ENCODE measurements around the gene METTL25.

The METTL25 gene

DNA sequence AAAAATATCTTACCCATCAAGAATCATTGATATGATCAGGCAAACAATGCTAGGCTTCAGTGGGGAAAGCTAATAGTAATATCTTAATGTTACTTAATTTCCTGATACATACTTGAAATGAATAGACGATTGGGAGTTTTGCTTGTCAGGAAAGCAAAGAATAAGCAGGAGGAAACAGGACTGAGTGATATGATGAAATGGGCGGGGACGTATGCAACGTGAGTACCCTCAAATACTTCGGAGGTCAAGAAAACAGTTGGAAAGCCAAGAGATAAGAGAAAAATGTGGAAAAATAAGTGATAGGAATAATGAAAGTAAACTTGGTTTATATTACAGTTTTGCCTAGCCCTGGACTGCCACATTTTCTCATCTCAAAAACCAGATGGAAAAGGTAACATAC, 49.2 kb downstream of the METTL25 start:
- no peak for DNase-seq

DNA sequence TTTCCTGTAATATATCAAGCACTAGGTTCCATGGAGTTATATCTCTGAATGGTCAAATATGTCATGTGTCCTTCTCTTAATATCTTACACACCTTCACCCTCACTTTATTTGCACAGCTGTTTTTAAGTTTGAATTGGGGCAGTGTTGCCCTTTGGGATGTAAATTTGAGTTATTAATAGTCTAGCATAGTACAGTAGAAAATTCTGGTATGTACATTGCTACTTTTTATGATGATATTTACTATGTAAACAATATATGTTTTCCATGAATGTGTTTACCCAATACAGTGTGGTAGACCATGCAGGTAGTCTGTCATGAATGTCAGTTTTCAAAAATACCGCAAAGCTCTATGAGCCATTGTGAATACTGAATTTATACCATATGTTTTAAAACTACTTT, 50.5 kb downstream of the METTL25 start:
- DNase-seq = no peak

DNA sequence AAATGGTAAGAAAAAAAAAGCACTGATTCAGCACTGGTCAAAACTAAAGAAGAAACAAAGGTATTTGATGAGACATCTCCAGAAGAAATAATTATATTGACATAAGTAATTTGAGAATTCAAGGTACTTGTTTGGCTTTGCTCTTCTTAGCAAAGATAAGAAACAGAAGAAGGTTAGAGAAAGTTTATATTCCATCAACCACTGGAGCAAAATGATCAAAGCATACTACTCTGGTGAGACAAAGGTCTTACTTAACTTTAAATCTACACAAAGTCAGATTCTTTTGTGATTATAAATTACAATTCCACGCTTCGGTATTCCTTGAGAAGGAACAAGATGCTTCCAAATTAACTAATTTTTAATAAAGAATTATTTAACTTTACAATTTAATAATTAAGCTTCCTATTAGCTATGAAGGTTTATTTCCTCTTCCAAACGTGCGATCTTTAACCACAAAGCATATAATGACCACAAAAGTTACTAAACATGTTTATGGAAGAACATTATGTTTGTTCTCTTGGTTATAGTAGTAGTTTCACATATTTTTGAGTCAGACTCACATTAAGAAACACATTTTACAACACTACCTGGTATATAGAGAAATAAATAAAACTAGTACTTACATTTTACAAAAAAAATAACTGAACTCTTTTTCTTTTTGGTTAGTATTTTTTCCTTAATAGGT, 53.4 kb downstream of the METTL25 start:
- no peak for DNase-seq

DNA sequence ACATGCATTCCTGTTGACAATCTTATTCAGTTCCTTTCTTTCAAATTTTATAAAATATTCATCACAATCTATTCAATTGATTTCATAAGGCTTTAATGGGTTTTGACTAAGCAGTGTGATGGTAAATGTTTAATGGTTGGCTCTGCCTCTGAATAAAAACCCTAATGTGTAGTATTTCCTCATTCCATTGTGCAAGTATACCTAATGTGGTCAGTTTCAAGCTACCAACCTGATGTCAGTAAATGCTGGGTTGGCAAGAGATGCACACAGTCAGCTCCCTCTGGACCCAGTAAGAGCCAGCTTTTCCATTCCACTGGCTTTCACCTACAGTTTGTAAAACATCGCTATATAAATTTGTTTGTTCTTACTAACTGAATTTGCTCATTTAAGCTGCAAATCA, 53.9 kb downstream of the METTL25 start:
- no peak for DNase-seq

DNA sequence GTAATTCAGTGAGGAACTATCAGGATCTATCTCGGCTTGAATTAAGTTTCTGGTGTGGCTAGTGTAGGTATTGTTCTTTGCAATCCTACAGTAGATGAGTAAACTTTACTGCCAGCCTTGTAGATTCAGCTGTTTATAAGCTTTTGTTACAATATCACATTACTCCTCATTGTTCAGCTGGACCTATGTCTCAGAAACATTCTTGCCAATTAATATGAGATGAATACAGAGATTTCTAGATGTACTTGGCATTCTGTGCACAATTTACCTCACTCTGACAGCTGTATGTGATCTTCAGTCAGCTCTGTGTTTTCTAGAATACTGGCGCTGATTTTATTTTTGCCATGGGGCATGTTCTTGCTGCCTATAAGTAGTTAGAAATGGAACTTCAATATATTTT, 55.7 kb downstream of the METTL25 start:
- no peak for DNase-seq

DNA sequence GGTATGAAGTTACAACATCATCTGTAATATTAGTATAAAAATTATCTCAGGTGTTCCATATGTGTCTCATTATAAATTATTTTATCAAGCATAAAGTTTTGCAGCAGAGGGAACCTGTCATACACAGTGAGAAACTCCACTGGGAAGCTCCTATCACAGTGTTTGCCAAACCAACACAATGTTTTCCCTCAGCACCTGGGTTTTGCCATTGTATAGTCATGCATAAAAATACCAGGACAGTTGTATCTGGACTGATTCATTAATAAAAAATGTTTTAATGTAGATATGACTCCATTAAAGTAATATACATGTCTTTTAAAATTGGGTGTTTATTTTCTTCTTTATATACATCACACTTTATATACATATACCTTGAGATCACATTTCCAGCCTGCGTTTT, 56.6 kb downstream of the METTL25 start:
- no peak for DNase-seq

DNA sequence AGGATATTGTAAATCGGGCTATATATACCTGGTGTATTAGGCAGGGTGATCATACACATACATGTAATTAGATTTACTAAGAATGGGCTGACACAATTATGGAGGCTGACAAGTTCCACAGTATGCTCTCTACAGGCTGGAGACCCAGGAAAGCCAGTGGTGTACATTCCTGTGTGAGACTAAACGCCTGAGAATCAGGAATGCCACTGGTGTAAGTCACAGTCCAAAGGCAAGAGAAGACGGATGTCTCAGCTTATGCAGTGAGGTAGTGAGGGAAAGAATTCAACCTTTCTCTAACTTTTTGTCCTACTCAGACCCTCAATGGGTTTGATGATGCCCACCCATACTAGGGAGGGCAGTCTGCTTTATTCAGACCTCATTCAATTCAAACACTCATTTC, 57.1 kb downstream of the METTL25 start:
- DNase-seq = no peak

DNA sequence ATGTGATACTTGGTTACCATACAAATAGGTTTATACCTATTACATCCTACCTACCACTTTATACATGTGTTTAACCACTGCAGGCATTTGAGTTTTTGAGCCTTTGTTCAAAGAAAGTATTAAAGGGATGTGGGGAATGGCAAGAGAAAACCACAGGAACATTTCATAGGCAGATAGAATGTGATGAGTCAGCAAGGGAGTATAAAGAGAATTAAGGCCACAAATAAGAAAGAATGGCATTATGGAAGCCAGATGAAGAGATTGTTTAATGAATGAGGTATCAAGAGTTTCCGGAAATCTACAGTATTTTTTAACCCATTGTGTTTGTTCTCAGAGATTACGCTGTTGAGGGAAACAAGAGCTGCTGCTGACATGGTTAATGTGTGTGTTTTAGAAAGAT, 66.9 kb downstream of the METTL25 start:
- DNase-seq = no peak

DNA sequence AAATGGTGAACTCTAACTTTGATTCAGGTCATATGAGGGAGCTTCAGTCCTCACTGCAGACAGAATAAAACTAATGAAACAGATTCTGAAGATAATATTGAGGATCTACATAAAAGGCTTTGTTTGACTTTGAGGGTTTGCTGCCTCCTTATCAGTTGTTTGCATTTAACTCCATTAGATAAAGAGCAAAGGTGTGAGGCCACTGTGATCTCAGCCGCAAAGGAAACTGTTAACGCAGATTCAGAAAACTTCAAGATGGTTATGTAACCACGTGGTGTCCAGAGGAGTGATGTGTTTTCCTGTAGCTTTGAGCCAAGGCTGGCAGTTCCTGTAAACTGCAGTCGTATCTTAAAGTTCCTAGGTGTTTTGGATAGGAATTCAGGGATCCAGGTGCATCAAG, 67.8 kb downstream of the METTL25 start:
- DNase-seq = no peak

DNA sequence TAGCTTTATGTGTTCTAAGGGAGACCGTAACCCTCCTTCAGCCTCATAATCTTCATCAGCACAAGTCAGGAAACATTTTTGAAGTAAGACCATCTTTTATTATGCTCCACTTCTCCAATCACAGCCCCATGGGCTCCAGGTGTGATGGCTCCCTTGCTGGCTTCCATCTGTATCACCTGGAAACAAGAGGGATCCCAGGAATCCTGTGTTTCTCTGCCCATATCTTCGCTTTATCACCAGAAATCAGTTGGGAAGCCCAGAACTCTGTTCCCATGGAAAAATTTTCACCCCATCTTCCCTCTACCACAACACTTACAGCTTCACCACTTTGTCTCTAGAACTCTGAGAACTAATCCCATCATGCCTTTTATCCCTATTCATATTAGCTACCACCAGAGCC, 68.3 kb downstream of the METTL25 start:
- DNase-seq = no peak

DNA sequence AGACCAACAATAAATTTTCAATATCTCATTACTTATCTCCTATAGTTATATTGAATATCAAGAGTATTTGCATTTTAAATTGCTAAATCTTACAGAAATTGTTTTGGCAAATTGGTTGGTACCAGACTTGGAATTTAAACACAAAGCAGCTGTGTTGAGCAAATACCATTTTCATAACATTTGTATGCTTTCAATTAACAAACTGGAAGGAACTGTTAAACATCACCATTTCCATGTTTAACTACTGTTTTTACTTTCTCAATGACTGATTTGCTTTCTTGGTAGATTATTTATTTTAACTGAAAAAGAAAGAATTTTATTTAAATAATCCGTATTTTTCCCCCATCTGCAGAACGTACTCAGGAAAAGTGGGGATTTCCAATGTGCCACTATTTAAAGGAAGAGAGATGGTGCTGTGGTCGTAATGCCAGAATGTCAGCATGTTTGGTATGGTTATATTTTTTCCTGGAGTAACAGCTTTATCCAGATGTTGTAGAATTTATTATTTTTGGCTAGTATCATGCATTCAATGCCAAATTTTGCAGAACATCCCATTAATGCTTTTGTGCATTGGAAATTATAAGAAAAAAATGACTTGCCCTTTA, 72.3 kb downstream of the METTL25 start:
- no peak for DNase-seq

DNA sequence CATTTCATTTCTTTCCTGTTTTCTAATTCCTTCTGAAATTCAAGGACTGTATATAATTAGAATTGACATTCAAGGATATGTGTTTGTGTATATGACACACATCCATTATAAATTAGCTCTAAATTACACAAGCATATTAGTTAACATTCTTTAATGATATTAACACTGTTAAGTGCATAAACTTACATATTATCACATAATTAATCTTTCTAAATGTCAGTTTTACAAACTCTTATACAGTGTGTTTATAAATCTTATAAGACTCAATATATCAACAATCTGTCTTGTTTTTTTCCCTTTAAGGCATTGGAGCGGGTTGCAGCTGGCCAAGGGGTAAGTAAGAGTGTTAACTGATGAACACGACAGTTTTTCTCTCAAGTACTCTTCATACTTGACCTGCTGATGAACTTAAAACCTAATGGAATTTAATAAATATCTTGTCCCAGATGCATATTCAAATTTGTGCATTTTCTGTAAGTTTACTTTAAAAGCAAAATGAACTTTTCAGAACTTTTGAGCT, 76.1 kb downstream of the METTL25 start:
- DNase-seq = no peak

DNA sequence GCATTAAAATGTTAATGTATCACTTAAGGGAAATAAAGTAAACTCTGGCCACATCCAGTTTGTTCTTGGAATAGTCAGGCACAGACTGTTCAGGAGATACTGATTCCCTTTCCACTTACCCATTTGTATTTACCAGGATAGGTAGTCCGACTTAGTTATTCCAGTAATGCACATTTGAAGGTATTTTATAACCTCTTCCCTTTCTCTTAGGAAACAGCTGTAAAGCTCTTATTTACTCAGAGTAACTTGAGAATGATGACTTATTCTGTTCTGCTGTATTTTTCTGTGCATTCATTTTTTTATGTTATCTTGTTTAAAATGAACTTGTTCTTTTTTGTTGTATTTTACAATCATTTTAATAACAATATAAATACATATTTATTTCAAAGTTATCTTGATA, 78.0 kb downstream of the METTL25 start:
- DNase-seq = no peak

DNA sequence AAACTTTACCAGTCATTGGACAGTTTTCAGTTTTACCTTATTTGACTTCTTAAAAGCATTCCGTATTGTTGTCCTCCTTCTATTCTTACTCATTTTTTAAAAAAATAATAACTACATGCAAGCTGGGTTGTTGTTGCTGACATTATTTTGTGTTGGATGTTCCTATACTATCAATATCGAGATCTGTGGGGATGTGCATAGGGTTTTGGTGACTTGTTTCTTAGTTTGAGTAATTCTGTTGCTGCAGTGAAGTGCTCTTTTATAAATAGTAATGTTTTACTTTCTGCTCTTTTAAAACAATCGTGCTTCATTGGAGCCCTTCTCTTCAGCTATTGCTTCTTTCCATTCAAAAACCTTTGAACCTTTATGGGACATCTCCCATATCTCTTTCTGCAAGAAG, 79.4 kb downstream of the METTL25 start:
- no peak for DNase-seq

DNA sequence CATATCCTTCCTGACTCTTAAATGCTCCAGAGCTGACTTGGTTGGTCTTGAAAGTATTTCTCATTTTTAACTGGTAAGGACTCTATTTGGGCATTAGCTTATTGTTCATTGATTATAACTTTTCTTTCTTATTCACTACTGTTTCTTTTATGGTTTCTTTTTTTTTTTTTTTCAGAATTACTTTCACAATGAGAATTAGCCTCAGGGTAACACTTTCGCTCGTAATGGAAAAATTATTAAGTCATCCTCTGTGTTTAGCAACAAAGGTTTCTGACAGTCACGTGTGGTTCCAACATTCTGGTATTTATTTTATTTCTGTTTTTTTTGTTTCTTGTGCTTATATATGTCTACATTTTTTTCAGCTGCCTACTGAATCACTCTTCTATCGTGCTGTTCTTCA, 80.0 kb downstream of the METTL25 start:
- DNase-seq = no peak

DNA sequence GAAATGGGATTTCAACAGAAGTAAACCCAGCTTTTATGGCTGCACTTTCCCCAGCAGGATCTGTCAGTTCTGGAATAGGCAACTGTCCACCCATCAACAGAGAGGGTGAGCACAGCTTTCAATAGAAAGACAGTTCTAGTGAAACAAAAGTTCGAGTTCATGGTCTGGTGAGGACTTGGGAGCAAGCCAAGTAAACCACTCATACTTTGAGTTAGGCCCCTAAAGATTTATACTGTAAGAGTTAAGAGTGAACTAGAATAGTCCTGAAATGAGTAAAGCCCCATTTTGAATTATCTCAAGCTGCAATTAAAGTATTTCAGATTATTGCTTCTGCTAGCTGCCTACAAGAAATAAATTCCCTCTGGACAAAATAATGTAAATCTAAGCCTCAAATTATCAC, 82.6 kb downstream of the METTL25 start:
- no peak for DNase-seq

DNA sequence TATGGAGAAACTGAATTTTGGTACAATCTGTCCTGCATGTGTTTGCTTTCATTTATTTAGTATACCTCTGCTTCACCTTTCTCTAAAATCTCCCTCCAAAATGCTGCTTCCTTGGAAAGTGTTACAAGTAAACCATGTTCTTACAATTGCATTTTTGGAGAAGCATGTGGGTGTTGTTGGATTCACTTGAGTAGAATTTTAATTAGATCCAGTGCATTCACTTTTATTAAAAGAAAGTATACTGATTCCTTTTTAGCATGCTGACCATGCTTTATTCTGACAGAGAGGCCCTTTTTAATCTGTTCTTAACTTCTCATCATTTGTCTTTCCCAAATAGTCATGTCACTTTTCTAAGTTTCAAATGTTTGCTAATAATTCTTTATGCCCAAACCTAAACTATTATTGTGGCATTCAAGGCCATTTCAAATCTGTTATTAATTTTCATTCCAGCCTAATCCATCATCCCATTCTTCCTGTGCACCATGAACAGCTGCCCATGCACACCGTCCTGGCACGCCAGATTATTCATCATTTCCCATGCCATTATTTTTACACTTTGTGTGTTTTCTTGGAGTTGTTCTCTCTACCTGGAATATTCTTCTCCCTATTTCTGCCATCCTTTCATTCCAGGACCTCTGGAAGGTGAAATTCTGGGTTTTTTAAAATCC, 90.7 kb downstream of the METTL25 start:
- no peak for DNase-seq

DNA sequence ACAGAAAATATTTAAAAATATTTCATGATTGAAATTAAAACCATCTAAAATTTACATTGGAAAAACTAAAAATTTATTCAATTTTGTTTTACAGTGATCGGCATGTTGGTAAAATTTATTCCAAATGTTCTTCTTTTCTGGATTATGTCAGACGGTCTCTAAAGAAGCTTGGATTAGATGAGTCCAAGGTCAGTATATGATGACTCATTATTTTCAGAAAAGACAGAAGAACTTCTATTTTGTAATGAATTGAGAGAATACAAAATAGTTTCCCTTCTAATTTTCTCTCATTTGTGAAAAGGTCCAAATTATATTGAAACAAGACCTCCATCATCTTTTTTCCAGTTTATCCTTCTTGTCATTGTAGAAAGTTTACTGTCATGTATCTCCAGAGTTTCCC, 98.3 kb downstream of the METTL25 start:
- no peak for DNase-seq

DNA sequence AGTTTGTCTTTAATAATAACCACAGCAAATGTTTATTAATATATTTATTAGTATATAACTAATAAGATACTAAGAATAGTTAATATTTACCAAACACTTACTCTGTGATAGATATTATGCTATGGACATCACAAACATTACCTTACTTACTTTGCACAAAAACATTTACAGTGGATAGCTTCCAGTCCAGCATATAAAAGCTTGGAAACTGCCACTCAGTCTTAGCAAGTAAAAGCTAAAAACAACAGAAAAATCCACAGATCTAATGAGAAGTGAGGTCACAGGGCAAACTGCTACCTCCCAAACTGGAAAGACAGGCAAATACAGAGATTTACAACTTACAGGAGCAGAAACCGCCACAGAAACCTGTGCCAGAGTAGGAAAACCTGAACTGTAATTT, 99.8 kb downstream of the METTL25 start:
- no peak for DNase-seq

DNA sequence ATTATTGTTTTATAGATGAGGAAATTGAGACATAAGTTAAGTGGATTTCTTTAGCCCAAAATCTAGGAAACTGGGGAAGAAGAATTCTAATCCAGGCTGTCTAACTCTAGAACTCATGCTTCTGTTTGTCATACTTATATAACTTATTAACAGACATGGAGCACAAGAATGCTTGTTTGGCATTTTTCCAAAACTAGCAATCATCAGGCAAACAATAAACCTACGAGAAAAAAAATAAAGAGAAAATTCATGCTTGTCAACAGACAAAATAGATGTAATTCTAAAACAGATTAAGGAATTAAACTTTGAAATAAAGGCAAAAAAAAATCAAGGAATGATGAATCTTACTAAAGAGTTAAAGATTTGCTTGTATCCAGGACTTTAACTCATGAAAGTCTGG, 103.1 kb downstream of the METTL25 start:
- DNase-seq = no peak

DNA sequence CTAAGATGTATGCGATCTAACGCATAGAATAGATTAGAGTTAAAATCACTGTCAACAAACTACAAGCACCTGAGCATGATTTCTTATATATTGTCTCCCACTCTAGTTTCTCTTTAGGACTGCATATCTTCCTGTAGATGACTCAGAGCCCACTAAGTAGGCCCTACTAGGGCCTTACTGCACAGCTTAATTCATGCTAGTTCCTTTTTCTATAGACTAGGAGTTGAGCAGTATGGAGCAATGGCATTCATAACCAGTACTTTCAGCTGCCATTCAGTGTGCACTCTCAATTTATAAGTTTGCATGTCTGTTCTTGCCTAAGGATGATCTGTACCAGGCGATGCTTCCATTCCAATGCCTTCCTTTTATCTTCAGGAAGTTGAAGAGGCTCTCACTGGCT, 103.5 kb downstream of the METTL25 start:
- no peak for DNase-seq

DNA sequence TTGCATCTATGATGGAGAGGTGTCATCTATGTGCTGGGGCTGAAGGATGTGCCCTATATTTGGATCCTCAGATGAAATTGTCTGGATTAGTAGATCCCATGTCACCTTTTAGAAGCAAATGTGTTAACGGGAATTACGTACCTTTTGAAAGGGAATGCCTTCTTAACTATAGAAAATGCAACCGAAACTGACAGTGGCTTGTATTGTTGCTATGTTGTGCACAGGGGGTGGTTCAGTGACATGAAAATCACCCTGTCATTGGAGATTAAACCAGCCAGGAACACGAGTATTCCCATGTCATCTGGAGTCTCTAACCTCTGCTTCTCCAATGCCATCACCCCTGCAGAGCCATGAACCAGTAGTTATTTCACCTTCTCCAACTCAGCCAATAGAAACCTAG, 110.2 kb downstream of the METTL25 start:
- DNase-seq = no peak

DNA sequence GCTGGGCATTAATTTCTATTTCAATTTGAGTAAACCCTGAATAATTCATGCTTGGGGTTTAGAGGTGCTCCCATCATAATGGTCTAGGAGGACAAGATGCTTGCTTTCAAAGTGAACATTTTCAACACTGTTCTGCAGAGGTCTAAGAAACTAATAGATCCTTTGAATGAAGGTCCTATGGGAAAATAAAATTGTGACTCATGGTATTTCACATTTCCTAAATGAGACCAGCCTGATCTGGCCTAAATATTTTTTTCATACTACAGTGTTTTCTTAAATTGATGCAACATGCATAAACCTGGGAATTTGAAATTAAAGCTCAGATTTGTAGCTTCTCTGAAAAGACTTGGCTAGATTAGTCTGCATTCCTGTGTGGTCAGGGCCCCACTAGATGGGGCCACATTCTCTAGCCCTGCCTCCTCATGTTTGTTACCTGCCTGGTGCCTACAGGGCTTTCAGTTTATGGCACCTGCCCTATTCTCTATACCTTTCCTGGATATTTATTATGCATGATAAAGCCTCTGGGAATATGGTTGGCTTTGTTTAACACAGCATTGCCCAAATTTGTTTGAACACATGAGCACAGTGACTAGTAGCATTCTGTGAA, 112.7 kb downstream of the METTL25 start:
- DNase-seq = no peak

All from stimulated activated CD4-positive, alpha-beta T cell treated with anti-CD3 and anti-CD28 coated beads, Interleukin-2, amount 100 ng/mL, for 48 hours (primary cell).